Cardiac fibroblast (primary cell): Measurements from ENCODE around the gene OR2T1.

Experiments used
- DNase-seq, 2 donors: peaks; one replicate each; pipeline versions ENCODE4 v3.0.0 to v3.0.0-alpha.2; 2010; ENCODE audit warnings: low read depth in 2 of 2
- H3K4me3 ChIP-seq, 2 donors: replicated peaks in 1 of 2; 1 replicate in 1 of 2; 2 replicates in 1 of 2; pipeline ENCODE4 v1.5.1; 2011; ENCODE audit warnings: low read depth in 2 of 2, low read length in 2 of 2, mild to moderate bottlenecking in 2 of 2, moderate library complexity in 1 of 2
- TF ChIP-seq, protein P1 (sequence below): IDR thresholded peaks from one replicate; pipeline ENCODE4 v1.5.1; 2011; ENCODE audit warnings: low read depth, mild to moderate bottlenecking, low read length, inconsistent platforms

OR2T1 gene

GRCh38 chr1:248376916-248377315, 25.9 kb upstream of the OR2T1 start:
- DNase-seq: no peak
- H3K4me3 ChIP-seq: no peak overlapping the region
- TF ChIP-seq, protein P1, sequence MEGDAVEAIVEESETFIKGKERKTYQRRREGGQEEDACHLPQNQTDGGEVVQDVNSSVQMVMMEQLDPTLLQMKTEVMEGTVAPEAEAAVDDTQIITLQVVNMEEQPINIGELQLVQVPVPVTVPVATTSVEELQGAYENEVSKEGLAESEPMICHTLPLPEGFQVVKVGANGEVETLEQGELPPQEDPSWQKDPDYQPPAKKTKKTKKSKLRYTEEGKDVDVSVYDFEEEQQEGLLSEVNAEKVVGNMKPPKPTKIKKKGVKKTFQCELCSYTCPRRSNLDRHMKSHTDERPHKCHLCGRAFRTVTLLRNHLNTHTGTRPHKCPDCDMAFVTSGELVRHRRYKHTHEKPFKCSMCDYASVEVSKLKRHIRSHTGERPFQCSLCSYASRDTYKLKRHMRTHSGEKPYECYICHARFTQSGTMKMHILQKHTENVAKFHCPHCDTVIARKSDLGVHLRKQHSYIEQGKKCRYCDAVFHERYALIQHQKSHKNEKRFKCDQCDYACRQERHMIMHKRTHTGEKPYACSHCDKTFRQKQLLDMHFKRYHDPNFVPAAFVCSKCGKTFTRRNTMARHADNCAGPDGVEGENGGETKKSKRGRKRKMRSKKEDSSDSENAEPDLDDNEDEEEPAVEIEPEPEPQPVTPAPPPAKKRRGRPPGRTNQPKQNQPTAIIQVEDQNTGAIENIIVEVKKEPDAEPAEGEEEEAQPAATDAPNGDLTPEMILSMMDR: no peak

- DNase-seq: no peak
- TF ChIP-seq, protein P1: no peak
Observed at GRCh38 chr1:248380854-248381253, 22.0 kb upstream of the OR2T1 start.

DNA sequence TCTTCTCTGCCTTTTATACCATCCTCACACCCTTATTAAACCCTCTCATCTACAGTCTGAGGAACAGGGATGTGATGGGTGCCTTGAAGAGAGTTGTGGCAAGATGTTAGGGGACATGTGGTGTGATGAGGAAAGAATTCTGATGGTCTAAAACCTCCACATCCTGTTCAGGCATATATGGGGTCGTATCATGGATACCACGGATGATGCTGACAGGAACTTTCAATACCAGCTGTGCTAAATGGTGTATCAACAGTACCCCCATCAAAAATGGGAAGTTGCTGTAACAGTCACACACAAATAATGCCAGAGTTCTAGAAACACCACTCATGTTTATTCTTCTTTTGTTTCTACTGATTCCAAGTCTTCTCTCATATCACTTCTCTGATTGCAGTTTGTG, 14.4 kb upstream of the OR2T1 start:
- TF ChIP-seq, protein P1: no peak
- DNase-seq: no peak
- H3K4me3 ChIP-seq: no peak overlapping the region

More at GRCh38 chr1:248380854-248381253, 22.0 kb upstream of the OR2T1 start:
- H3K4me3 ChIP-seq: no peak overlapping the region

GRCh38 chr1:248393050-248393449, 9.8 kb upstream of the OR2T1 start:
- no peak overlapping the region for H3K4me3 ChIP-seq
- TF ChIP-seq, protein P1: no peak
- no peak for DNase-seq

DNA sequence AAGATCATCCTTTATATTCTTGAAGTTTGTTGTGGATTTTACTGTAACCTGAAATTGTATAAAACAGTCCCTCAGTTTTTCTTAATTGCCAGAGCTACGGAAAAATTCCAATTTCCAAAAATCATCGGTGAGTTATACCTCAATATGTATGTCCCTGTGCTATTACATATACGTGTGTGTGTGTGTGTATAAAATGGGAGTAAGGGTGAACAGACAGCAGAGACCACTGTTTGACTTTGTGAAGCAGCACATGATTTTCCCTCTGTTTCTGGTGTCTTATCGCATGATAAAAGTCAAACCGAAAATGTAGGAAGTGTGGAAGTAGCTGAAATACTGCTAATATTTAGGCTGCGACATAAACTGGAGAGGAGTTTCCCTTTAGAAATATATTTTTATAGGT, 1.2 kb downstream of the OR2T1 start:
- TF ChIP-seq, protein P1: no peak
- DNase-seq: peak; percentile 0 to 1
- no peak overlapping the region for H3K4me3 ChIP-seq

- TF ChIP-seq, protein P1: no peak
- no peak for DNase-seq
- H3K4me3 ChIP-seq: no peak overlapping the region
Observed at GRCh38 chr1:248406721-248407692, 4.2 kb downstream of the OR2T1 start.
